Skeletal muscle cell (primary cell): ENCODE measurements around the gene MCTS1.
"Not testable (repeated sequence)": the region's sequence is repeated elsewhere in the genome, so short reads cannot be mapped to it uniquely, and the experiment has no call there.

Experiments
- DNase-seq: peaks from one replicate; pipeline ENCODE4 v3.0.0-alpha.2; 2010; ENCODE audit warnings: low read depth
- H3K4me3 ChIP-seq: 2 replicates; pipeline ENCODE4 v1.5.1; 2011; ENCODE audit warnings: low read depth, mild to moderate bottlenecking, control low read depth, low read length, moderate library complexity

The MCTS1 gene, protein sequence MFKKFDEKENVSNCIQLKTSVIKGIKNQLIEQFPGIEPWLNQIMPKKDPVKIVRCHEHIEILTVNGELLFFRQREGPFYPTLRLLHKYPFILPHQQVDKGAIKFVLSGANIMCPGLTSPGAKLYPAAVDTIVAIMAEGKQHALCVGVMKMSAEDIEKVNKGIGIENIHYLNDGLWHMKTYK

DNA sequence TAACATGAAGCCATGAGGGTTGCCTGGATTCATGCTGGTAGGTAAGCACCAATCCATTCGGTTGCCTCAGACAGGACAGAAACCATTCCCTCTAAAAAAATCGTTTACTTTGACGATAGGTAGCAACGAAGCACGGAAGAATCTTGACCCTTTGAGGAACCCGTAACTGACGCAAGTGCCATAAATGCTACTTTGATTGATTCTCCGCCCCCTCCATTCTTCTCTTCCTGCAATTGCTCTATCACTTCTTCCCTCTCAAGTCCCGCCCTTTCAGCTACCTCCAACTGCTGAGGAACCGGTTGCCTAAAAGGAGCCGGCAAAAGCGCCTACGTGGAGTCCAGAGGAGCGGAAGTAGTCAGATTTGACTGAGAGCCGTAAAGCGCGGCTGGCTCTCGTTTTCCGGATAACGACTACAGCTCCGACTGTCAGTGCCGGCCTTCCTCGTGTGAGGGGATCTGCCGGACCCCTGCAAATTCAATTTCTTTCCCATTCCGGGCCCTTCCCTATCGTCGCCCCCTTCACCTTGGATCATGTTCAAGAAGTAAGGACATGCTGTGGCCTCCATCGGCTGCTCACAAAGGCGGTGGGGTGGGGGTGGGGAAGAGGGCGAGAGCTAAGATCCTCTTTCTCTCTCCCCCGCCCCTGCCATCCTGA lies at the start of gene MCTS1:
Gene MCTS1, plus strand, starts transcription at position 395 of the 654 bp plus-strand sequence. Its CDS starts 136 bp downstream, at position 531.
- DNase-seq, result peak; percentile 88

DNA sequence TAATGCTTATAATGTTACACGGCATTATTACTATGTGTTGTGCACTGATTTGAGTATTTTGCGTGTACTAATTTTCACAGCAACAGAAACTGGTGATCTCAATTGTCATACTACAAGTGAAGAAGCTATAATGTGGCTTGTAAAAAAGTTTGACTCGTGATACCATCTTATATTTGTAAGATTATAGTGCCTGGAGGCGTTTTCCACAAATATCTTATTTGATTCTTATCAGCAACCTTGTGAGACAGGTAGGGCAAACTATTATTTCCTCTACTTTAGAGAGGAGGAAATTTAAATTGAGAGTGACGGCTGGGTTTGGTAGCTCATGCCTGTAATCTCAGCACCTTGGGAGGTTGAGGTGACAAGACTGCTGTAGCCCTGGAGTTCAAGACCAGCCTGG lies 47.6 kb upstream of the MCTS1 start:
- no peak for DNase-seq
- no peak overlapping the region for H3K4me3 ChIP-seq

More for the DNA sequence above, at the start of gene MCTS1:
- H3K4me3 ChIP-seq, result peak within 1 kb of the TSS; percentile 66

DNA sequence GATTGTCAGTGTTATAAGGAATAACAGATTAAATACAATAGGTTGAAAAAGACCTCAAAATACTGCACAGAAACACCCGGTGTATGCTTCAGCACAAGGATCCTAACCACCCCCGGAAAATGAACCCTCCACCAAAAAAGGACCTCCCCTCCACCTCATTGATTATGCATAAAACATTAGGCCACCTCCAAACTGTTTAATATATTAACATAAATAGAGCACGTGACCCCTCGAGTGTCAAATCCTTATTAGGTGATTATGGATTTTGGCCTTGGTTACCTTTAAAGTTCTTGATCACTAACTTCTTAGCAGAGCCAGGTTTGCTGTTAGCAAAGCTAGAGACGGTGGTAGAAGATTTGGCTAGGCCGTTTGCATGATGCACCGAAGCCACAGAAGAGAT lies 44.1 kb upstream of the MCTS1 start:
- no peak for DNase-seq
- peak overlapping the region; percentile 71 for H3K4me3 ChIP-seq

DNA sequence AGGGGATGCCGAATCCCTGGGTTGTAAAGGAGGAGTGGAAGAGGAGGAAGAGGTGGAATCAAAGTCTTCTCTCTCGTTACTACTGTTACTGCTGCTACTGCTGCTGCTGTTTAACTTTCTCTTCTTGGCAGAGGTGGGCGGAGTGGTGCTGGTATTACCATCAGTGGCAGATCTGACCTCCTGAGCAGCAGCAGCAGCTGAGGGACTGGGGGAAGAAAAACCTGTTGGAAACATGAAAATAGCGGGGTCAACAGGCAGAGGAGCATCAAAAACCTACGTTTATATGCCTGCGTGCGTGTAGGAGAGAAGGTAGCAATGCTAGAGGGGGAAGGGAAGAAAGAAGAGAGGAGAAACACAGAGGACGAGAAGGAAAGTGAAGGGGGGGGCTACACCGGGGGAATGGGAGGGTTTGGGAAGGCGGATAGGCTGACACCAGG lies 43.5 kb upstream of the MCTS1 start:
- no peak for DNase-seq
- H3K4me3 ChIP-seq, result peak overlapping the region; percentile 71

DNA sequence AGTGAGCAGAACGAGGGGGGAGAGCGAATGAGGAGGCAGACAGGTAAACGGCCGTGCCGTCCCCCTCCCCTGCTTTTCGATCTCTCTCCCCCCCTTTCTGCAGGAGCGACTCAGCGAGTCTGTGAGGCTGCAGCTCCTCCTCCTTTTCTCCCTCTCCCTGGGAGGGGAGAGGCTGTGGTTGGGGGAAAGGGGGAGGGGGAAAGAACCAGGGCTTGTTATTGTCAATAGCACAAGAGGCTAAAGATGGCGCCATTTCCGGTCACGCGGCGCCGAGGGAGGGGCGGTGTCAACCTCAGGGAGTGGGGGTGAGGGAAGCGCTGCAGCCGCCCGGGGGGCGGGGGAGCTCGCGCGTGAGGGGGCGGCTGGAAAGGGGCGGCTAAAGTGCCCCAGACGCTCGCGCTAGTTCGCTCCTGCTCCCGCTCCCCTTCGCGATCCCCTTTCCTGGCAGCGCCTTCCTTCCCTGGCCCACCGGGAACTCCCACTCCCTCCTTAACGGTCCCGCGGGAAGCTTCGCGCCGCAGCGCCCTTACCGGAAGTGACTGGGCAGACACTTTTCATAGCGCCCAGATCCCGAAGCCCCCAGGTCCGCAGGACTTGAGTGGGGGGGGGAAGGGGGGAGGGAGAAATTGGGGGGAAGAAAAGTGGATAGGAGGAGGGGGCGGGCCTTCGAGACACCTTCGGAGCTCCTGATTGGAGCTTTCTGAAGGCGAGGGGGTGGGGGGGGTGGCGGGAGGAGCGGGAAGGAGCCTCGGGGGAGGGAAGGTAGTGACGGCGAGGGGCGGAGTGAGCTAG lies 42.9 kb upstream of the MCTS1 start, which contains the start of gene CUL4B:
Gene CUL4B, minus strand, starts transcription at position 121 of the 792 bp plus-strand sequence. CDS start 324 bp downstream, outside the sequence.
- H3K4me3 ChIP-seq, result peak within 1 kb of the TSS; percentile 71
- DNase-seq, result peak; percentile 90

DNA sequence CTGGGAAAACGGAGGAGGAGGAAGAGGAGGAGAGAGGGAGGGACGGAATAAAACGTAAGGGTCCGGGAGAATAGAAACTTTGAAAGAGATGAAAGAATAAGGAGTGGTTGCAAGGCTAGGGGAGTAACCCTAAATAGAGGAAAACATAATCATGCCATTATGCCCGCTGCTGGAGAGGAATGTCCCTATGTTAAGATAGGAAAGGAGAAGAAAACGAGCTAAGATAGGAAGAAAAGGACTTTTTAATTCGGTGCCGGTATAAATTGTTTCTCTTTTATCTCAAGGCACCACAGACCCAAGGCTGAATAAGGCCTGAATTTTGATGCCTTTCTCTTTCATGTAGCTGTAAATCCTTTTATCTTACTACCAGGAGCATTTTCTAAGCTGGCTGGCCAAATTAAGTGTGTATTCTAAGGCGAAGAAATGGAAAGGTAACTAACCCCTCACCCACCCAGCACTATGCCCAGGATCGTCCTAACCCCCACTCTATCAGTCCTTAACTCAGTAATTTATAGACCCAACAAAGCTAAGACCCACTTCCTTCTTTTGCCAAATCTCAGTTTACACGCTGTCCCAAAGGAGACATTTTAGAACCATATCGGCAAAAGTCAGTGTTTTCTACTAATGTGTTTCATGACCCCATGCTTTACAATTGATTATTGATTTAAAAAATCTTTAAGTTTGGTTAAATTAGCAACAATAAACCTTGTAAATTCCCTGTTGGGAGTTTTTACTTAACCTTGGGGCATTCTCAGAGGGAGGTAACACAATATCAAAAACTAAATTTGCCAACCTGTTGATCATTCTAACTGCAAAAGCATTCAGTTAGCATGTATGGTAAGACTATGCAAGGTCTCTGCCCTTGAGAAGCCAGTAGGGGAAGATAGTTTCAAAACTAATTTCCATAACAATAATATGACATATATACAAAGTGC lies 42.0 kb upstream of the MCTS1 start:
- no peak for DNase-seq
- peak overlapping the region; percentile 54 for H3K4me3 ChIP-seq

DNA sequence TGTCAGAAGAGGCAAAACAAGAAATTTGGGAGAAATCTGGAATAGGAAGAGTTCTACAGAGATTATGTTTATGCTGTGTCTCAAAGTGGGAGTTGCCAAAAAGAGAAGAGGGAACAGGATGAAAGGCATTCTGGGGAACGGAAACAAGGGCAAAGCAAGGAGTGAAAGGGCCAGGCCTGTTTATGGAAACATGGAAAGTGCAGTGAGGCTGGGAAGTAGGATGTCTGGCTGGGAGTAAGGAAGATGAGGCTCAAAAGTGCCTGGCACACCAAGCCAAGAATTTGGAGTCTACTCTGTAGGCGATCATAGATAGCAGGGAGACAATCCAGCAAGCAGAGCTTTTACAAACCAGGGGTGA lies 41.4 kb upstream of the MCTS1 start:
- DNase-seq, result no peak
- no peak overlapping the region for H3K4me3 ChIP-seq

DNA sequence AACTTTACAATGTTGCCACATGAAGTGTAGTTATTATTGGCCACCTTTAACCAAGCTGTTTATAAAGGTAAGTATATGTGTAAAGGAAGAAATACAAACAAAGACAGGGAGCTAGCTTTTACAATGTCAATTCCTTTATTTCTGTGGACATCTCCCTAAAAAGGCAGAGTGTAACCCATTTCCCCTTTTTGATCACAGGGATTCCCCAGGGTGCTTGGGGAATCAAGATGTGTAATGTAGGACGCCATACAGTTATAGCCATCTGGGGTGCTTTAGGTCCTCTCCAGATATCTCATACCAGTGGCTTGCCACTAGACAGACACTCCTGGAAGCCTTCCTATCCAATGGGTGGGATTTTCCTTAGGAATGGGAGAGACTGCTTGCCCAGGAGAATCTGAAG lies 39.0 kb upstream of the MCTS1 start:
- DNase-seq, result no peak
- no peak overlapping the region for H3K4me3 ChIP-seq

DNA sequence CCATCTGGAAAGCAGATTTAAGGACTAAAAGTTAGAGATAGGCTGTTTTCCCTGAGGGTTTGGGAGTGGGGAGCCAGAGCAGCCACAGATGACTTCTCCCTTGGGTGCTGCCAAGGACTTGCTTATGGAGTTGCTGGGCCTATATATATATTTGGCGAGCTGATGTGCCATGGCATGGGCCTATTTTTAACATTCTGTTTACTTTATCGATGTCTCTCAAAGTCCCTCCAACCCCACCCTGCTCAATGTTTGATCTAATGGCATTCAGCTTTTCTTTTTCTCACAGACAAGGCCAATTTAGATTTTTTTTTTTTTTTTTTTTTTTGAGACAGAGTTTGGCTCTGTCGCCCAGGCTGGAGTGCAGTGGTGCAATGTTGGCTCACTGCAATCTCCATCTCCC lies 37.1 kb upstream of the MCTS1 start:
- no peak for DNase-seq
- H3K4me3 ChIP-seq, result no peak overlapping the region

DNA sequence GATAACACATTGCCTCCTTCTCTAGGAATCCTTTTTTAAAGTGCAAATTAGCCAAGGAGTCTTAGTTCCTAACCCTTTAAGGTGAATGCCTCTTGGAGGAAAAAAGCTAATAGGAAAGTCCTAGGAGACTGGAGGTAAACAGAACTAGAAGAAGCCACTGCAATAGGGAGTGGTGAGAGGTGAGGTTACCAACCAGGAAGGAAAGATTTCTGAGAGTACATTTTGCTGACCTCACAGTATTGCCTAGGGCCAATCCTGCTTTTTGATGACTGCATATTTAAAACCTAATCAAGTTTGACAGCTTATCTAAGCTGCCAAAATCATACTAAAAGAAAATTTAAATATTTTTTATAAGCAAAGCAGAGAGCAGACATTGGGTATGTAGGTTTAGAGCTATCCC lies 35.9 kb upstream of the MCTS1 start:
- DNase-seq, result no peak

DNA sequence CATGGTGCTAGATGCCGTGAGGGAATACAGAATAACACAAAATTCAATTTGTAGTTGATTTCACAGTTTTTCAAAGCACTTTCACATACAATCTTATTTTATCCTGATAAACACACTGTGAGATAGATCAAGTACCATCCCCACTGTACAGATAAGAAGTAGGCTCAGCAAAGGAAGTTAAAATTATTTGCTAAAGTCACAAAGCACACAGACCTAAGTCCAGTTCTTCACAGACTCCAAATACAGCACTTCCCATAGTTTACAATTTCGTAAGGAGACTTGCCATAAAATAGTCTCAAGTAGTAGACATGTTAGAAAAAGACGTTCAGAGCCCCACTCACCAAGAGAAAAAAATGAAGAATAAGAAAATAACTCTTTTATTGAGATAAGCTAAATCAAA lies 35.3 kb upstream of the MCTS1 start:
- no peak for DNase-seq
- no peak overlapping the region for H3K4me3 ChIP-seq

More for the DNA sequence above, 35.9 kb upstream of the MCTS1 start:
- H3K4me3 ChIP-seq, result no peak overlapping the region

DNA sequence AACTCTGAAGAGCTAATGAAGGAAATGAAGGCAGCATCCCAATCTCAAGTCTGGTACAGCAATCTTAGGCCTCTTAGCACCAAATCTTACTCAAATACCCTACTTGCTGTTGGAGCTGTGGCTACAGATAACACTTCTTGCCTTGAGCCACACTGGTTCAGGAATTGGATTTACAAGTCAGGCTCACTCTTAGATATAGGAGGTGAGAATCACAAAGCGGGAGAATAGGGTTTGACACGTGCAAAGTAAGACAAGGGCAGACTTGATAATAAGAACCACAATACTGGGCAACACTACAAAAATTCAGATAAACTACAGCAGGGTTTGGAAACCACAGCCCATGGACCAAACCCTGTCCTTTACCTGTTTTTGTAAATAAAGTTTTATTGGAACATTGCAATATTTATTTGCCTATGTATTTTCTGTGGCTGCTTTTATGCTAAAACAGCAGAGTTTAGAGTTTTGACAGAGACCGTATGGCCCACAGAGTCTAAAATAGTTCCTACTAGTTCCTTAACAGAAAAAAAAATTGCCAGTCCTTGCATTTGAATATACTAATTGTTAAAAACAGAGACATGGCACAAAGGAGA lies 33.8 kb upstream of the MCTS1 start:
- no peak overlapping the region for H3K4me3 ChIP-seq
- DNase-seq, result no peak

DNA sequence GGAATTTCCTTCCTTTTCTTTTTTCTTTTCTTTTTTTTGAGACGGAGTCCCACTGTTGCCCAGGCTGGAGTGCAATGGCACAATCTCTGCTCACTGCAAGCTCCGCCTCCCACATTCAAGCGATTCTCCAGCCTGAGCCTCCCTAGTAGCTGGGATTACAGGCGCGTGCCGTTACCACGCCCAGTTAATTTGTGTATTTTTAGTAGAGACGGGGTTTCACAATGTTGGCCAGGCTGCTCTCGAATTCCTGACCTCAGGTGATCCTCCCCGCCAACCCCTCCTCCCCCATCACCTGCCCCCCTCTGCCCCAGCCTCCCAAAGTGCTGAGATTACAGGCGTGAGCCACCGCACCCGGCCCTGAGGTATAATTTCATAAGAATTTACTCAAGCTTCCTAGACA lies 30.1 kb upstream of the MCTS1 start:
- not testable (repeated sequence) for DNase-seq, H3K4me3 ChIP-seq

DNA sequence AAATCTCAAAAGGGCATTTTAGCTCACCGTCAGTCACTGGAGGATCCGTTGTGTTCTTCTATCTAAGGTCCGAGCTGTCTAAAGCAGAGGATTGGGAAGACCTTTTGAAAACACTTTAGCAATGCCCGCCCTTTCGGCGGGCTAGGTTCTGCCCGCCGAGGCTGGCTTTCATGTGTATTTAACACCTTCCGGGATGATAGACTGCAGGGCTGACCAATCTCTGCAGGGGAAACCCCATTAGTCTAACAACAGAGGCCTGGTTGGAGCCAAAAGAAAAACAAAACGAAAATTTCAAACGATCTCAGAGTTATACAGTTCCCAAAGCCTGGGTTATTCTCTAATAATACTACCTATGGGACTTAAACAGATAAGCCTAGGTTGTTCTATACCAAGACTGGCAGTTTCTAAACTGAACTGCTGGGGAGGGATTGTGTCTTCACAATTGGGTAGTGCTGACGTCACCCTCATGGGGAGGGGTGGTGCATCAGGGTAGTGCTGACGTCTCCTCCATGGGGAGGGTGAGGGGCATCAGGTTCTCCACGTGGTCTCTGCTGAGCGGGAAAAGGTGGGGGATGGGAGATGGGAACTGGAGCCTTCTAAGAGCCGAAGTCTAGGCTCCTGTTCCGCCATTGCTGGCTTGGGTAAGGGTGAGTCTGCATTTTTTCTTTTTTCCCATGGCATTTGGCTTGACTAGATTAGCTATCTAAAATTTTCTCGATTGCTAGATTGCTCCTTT lies 28.4 kb upstream of the MCTS1 start:
- H3K4me3 ChIP-seq, result no peak overlapping the region
- DNase-seq, result no peak

DNA sequence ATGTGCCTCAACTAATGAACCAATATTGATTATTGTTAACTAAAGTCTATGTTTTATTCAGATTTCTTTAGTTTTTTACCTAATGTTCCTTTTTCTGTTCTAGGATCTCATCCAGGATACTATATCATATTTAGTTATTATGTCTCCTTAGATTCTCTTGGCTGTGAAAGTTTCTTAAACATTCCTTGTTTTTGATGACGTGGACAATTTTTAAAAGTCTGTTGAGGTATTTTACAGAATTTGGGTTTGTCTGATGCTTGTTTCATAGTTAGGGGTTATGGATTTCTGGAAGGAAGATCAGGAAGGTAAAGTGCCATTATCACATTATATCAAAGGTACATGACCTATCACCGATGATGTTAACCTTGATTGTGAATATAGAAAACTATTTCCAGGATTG lies 18.2 kb upstream of the MCTS1 start:
- DNase-seq, result no peak
- no peak overlapping the region for H3K4me3 ChIP-seq

DNA sequence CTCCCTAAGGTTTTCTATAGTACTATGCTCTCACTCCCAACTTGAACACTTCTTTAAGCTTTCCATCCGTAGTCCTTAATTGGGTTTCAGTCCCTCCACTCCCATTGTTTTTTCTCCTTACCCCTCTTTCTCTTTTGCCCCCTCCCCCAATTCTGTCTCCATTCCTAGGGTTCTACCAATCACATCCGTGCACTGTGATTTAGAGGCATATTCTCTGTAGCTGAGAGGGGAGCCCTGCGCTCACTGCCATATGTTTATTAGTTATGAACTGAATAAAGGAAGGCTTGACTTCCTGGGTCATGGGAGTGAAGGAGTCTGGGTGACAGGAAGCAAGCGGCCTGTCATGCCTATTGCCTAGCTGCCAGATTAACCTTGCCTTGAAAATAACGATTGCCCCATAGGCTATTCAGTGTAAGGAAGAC lies 471 bp downstream of the MCTS1 start:
- peak overlapping the region; percentile 66 for H3K4me3 ChIP-seq
- no peak for DNase-seq

DNA sequence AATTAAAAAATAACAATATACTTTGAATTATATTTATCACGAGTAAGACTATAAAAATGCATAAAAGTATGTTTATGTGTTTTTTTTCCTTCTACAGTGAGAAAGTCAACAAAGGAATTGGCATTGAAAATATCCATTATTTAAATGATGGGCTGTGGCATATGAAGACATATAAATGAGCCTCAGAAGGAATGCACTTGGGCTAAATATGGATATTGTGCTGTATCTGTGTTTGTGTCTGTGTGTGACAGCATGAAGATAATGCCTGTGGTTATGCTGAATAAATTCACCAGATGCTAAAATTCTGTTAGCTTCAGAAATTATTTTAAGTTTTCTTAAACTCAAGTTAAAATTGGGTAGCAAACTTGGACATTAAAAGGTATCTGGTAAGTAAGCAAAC lies 8.2 kb downstream of the MCTS1 start:
- no peak overlapping the region for H3K4me3 ChIP-seq
- DNase-seq, result no peak

DNA sequence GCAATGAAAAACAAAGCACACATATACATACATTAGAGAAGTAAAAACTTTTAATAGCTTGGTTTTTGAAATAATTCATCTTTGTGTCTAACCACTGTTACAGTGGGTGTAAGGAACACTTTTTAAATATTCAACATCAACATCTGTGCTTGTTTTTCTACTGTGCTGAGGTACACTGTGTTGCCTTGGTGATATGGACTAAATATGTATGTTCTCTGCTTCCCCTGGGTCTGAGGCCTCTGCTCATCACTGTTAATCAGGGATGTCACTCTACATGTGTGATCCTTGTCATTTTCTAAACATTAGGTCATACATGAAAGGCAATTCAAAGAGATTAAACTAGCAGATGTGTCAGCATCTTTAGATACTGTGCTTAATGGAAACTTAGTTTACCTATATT lies 10.9 kb downstream of the MCTS1 start:
- DNase-seq, result no peak
- no peak overlapping the region for H3K4me3 ChIP-seq
